HG02938 (cell line): ENCODE measurements around the gene ZNF497.
"Not testable (repeated sequence)": the region's sequence is repeated elsewhere in the genome, so short reads cannot be mapped to it uniquely, and the experiment has no call there.

Experiments used
- ATAC-seq: cut with Tn5 transposase; IDR thresholded peaks from one replicate; pipeline ENCODE4 v1.9.1; 2021; ENCODE audit warnings: mild to moderate bottlenecking, moderate library complexity; ENCODE audit not compliant: unreplicated experiment

The ZNF497 gene

DNA sequence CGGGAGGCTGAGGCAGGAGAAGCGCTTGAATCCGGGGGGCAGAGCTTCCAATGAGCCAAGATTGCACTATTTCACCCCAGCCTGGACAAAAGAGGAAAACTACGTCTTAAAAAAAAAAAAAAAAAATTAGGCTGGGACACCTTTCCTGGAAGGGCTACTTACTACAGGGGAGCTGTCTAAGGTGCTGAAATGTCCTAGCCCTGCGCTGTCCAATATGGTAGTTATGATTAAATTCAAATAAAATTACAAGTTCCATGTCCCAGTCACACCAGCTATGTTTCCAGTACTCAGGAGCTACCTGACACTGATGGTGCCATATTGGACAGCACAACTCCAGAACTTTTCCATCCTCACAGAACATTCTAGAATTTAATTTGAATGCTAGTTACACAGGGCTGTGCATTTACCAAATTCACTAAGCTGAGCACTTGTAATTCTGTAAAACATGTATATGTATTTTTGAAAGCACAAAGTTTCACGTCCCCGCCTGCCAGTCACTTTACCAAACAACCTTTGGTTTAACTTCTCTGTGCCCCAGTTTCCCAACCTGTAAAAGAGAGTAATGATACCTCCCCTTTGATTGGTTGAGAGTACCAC, 45.0 kb downstream of the ZNF497 start:
- ATAC-seq = no peak

DNA sequence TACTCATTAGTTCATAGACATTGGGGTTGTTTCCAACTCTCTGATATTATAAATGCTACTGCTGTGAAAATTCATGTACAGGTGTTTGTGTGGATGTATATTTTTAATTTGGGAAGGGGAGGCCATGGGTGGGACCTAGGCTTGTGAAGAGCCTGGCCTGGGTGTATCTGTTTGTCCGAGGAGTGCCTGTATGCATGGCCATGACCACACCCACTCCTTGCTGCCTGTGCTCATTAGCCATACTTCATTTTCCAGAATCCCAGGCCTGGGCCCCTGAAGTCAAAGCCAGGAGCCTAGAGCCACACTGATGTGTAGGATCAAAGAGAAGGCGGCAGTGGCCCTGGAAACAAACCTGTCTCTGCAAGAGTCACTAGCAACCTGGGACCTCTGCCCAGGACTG, 47.0 kb downstream of the ZNF497 start:
- no peak for ATAC-seq

DNA sequence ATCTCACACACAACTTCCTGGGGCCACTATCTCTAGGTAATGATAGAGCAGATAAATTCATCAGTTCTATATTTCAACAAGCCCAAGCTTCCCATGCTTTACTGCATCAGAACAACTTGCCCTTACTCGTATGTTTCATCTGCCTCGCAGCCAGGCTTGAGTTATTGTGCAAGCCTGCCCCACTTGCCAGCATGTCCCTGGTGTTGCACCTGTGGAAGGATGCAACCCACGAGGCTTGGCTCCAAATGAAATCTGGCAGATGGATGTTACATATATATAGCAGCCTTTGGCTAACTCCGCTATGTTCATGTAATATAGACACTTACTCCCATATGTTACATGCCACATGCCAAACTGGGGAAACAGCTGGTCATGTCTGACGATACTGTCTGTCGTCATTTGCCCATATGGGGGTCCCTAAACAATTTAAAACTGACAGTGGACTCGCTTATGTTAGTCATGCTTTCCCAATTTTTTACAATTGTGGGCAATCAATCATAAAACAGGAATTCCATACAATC, 51.1 kb downstream of the ZNF497 start:
- ATAC-seq = no peak

GRCh38 chr19:58310685-58311084, 51.9 kb downstream of the ZNF497 start:
- ATAC-seq = not testable (repeated sequence)

GRCh38 chr19:58307736-58308135, 54.8 kb downstream of the ZNF497 start:
- ATAC-seq = no peak

DNA sequence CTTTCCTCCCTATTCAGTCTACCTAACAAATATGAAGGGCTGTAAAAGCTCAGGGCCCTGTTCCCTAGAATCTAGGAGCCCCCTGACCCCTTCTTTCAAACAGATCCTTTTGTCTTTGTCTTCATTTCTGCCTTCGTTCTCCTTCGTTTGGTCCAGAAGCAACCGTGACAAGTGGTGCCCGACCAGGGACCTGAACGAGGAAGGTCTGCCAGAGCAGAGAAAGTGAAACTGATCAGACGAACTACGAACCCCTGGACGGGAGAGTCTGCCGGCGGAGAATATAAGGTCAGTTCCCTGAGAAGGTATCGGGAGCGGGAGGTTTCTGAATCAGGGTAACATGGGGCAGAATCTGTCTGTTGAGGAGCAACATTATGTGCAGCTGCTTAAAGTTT, 56.6 kb downstream of the ZNF497 start:
- ATAC-seq = no peak

GRCh38 chr19:58305065-58305931, 57.3 kb downstream of the ZNF497 start, which contains the start of gene ERVK3-1:
Gene ERVK3-1 (plus strand): TSS chr19:58305377. CDS start chr19:58312169, 6,792 bp downstream.
- ATAC-seq = peak; percentile 97

GRCh38 chr19:58304748-58305064, 57.8 kb downstream of the ZNF497 start:
- ATAC-seq = no peak
